Trophoblast cell (in vitro differentiated cells and primary cell): ENCODE results near the gene C3.
A peak's percentile ranks its signal among the peaks of the same experiment; 100 is the strongest.
"Not testable (repeated sequence)": the region's sequence is repeated elsewhere in the genome, so short reads cannot be mapped to it uniquely, and the experiment has no call there.

Experiments used
- DNase-seq, 2 donors: peaks; one replicate each; pipeline ENCODE4 v3.0.0-alpha.2; 2016
- H2AFZ ChIP-seq: 2 replicates; pipeline ENCODE4 v1.6.1; 2013; ENCODE audit warnings: low read length, moderate library complexity, mild to moderate bottlenecking; ENCODE audit not compliant: insufficient read depth, poor library complexity
- H2AK5ac ChIP-seq: 2 replicates; pipeline ENCODE4 v1.6.1; 2013; ENCODE audit warnings: mild to moderate bottlenecking, low read length
- H2BK120ac ChIP-seq: 2 replicates; pipeline ENCODE4 v1.6.1; 2013; ENCODE audit warnings: low read length, mild to moderate bottlenecking, moderate library complexity; ENCODE audit not compliant: insufficient read depth, poor library complexity
- H2BK12ac ChIP-seq: 2 replicates; pipeline ENCODE4 v1.6.1; 2013; ENCODE audit warnings: mild to moderate bottlenecking, low read length, moderate library complexity
- H2BK5ac ChIP-seq: 2 replicates; pipeline ENCODE4 v1.6.1; 2013; ENCODE audit warnings: low read length, low read depth, moderate library complexity, mild to moderate bottlenecking; ENCODE audit not compliant: poor library complexity
- H3K14ac ChIP-seq: 2 replicates; pipeline ENCODE4 v1.6.1; 2013; ENCODE audit warnings: mild to moderate bottlenecking, low read length
- H3K18ac ChIP-seq: 2 replicates; pipeline ENCODE4 v1.6.1; 2013; ENCODE audit warnings: mild to moderate bottlenecking, low read length
- H3K23ac ChIP-seq: 2 replicates; pipeline ENCODE4 v1.6.1; 2013; ENCODE audit warnings: low read length
- H3K27ac ChIP-seq: 2 replicates; pipeline ENCODE4 v1.5.1; 2013; ENCODE audit warnings: low read depth, mild to moderate bottlenecking, inconsistent platforms, low read length, moderate library complexity
- H3K27me3 ChIP-seq: 2 replicates; pipeline ENCODE4 v1.6.1; 2013; ENCODE audit warnings: inconsistent platforms, mild to moderate bottlenecking, low read length, moderate library complexity; ENCODE audit not compliant: insufficient read depth
- H3K36me3 ChIP-seq, 2 experiments: 1 replicate in 1 of 2; 2 replicates in 1 of 2; pipeline ENCODE4 v1.6.1; 2013; ENCODE audit warnings: low read length in 2 of 2, mild to moderate bottlenecking in 2 of 2, moderate library complexity in 1 of 2; ENCODE audit not compliant: insufficient read depth in 2 of 2, control insufficient read depth in 1 of 2
- H3K4ac ChIP-seq: 2 replicates; pipeline ENCODE4 v1.6.1; 2013; ENCODE audit warnings: low read depth, mild to moderate bottlenecking, low read length, moderate library complexity
- H3K4me1 ChIP-seq, 2 experiments: 1 replicate in 1 of 2; 2 replicates in 1 of 2; pipeline ENCODE4 v1.6.1; 2013; ENCODE audit warnings: low read length in 2 of 2, mild to moderate bottlenecking in 2 of 2, moderate library complexity in 1 of 2; ENCODE audit not compliant: insufficient read depth in 2 of 2, control insufficient read depth in 1 of 2
- H3K4me2 ChIP-seq: 2 replicates; pipeline ENCODE4 v1.6.1; 2013; ENCODE audit warnings: inconsistent platforms, mild to moderate bottlenecking, low read length, moderate library complexity
- H3K4me3 ChIP-seq: 2 replicates; pipeline ENCODE4 v1.5.1; 2013; ENCODE audit warnings: mild to moderate bottlenecking, low read depth, low read length, inconsistent platforms
- H3K79me1 ChIP-seq: one replicate; pipeline ENCODE4 v1.6.1; 2013; ENCODE audit warnings: low read length
- H3K79me2 ChIP-seq: 2 replicates; pipeline ENCODE4 v1.6.1; 2013; ENCODE audit warnings: low read length, mild to moderate bottlenecking; ENCODE audit not compliant: control insufficient read depth, insufficient read depth, poor library complexity
- H3K9ac ChIP-seq: 2 replicates; pipeline ENCODE4 v1.6.1; 2013; ENCODE audit warnings: mild to moderate bottlenecking, low read length
- H3K9me3 ChIP-seq: 2 replicates; pipeline ENCODE4 v1.6.1; 2013; ENCODE audit warnings: low read depth, mild to moderate bottlenecking, control low read depth, inconsistent platforms, low read length; ENCODE audit not compliant: insufficient read depth
- H4K12ac ChIP-seq: 2 replicates; pipeline ENCODE4 v1.6.1; 2013; ENCODE audit warnings: low read depth, mild to moderate bottlenecking, low read length, moderate library complexity
- H4K8ac ChIP-seq: 2 replicates; pipeline ENCODE4 v1.6.1; 2013; ENCODE audit warnings: low read depth, mild to moderate bottlenecking, low read length, moderate library complexity
- H4K91ac ChIP-seq: one replicate; pipeline ENCODE4 v1.6.1; 2013; ENCODE audit warnings: low read depth, mild to moderate bottlenecking, low read length, moderate library complexity
- WGBS: extraction: QIAGEN DNeasy Blood & Tissue Kit; methylation state at CpG from one replicate; pipeline ENCODE4 v1.1.7; 2013; ENCODE audit warnings: missing lambda C conversion rate; ENCODE audit not compliant: insufficient read length, insufficient coverage; ENCODE audit errors: extremely low coverage; 5-methylcytosine and 5-hydroxymethylcytosine counted together

C3 gene

GRCh38 chr19:6644796-6645195 lies 75.7 kb downstream of the C3 start:
- WGBS: no CpG with 5 or more reads among the region's 5 CpGs

GRCh38 chr19:6640333-6640732 lies 80.1 kb downstream of the C3 start:
- H3K27ac ChIP-seq, H3K9ac ChIP-seq, H3K4me1 ChIP-seq, H3K14ac ChIP-seq, H2BK120ac ChIP-seq, H3K79me1 ChIP-seq, H3K36me3 ChIP-seq, H3K4me2 ChIP-seq, H3K4ac ChIP-seq, H4K91ac ChIP-seq, H3K79me2 ChIP-seq, H3K4me3 ChIP-seq, DNase-seq, H4K12ac ChIP-seq, H2BK5ac ChIP-seq, H4K8ac ChIP-seq, H2BK12ac ChIP-seq, H3K18ac ChIP-seq, H3K27me3 ChIP-seq, H2AFZ ChIP-seq, H2AK5ac ChIP-seq, H3K9me3 ChIP-seq, H3K23ac ChIP-seq: not testable (repeated sequence)
- WGBS: no CpG with 5 or more reads among the region's 9 CpGs

More at GRCh38 chr19:6644796-6645195, 75.7 kb downstream of the C3 start:
- peaks cover 9% of the 10 kb centered on the region for H3K9me3 ChIP-seq
- H2AFZ ChIP-seq: no peak overlapping the region
- no peak overlapping the region for H4K12ac ChIP-seq
- H2BK120ac ChIP-seq: no peak overlapping the region
- no peak overlapping the region for H3K27ac ChIP-seq
- no peaks in the 10 kb centered on the region for H3K36me3 ChIP-seq
- H3K9ac ChIP-seq: no peak overlapping the region
- no peak overlapping the region for H4K8ac ChIP-seq
- no peak overlapping the region for H3K18ac ChIP-seq
- no peak overlapping the region for H4K91ac ChIP-seq
- H3K27me3 ChIP-seq: no peaks in the 10 kb centered on the region
- no peak overlapping the region for H3K4ac ChIP-seq
- H3K79me1 ChIP-seq: no peaks in the 10 kb centered on the region
- H3K4me2 ChIP-seq: no peak overlapping the region
- H2BK12ac ChIP-seq: no peak overlapping the region
- no peaks in the 10 kb centered on the region for H3K79me2 ChIP-seq
- H3K23ac ChIP-seq: no peak overlapping the region
- H3K4me1 ChIP-seq: no peaks in the 10 kb centered on the region
- no peak for DNase-seq
- H3K14ac ChIP-seq: no peak overlapping the region
- H3K4me3 ChIP-seq: no peak overlapping the region
- no peak overlapping the region for H2BK5ac ChIP-seq
- no peak overlapping the region for H2AK5ac ChIP-seq

- no CpG with 5 or more reads among the region's 4 CpGs for WGBS
- H3K79me1 ChIP-seq: no peaks in the 10 kb centered on the region
These were observed 81.0 kb downstream of the C3 start for GRCh38 chr19:6639439-6639838.

GRCh38 chr19:6633456-6633813 lies 87.0 kb downstream of the C3 start:
- H2AK5ac ChIP-seq, H4K12ac ChIP-seq, H3K4me2 ChIP-seq, H3K9ac ChIP-seq, H3K9me3 ChIP-seq, H3K79me2 ChIP-seq, H3K27me3 ChIP-seq, DNase-seq, H3K18ac ChIP-seq, H3K27ac ChIP-seq, H3K4me3 ChIP-seq, H3K79me1 ChIP-seq, H3K4ac ChIP-seq, H4K8ac ChIP-seq, H3K36me3 ChIP-seq, H2BK12ac ChIP-seq, H2BK5ac ChIP-seq, H3K14ac ChIP-seq, H3K4me1 ChIP-seq, H4K91ac ChIP-seq, H3K23ac ChIP-seq, H2AFZ ChIP-seq, H2BK120ac ChIP-seq: not testable (repeated sequence)
- no CpG with 5 or more reads among the region's 4 CpGs for WGBS

More at GRCh38 chr19:6639439-6639838, 81.0 kb downstream of the C3 start:
- Histone ChIP-seq H3K9ac (no peak overlapping the region), H3K27me3 (no peaks in the 10 kb centered on the region), H4K8ac (no peak overlapping the region), H3K79me2 (no peaks in the 10 kb centered on the region), H2AFZ (no peak overlapping the region), H3K9me3 (peaks cover 6% of the 10 kb centered on the region), H2BK5ac (no peak overlapping the region), H2BK120ac (no peak overlapping the region), H3K36me3 (no peaks in the 10 kb centered on the region), H3K4ac (no peak overlapping the region), H3K14ac (no peak overlapping the region), H3K4me1 (no peaks in the 10 kb centered on the region), H3K18ac (no peak overlapping the region), H3K4me3 (no peak overlapping the region), H3K4me2 (no peak overlapping the region), H3K23ac (no peak overlapping the region), H4K12ac (no peak overlapping the region), H4K91ac (no peak overlapping the region), H2BK12ac (no peak overlapping the region), H3K27ac (no peak overlapping the region), H2AK5ac (no peak overlapping the region)
- DNase-seq: peak; percentile 5 to 8
